Activated CD4-positive, alpha-beta T cell treated with anti-CD3 and anti-CD28 coated beads, Interleukin-2, Interleukin-6, amounts not matched to agents 100 ng/mL and 50 ng/mL, durations not matched to agents 16 hours and 8 hours (primary cell): ENCODE measurements around the gene EXTL1.
"Not testable (repeated sequence)": the region's sequence is repeated elsewhere in the genome, so short reads cannot be mapped to it uniquely, and the experiment has no call there.

Experiments used
- DNase-seq: peaks from one replicate; pipeline ENCODE4 v3.0.0-alpha.2; 2020

EXTL1 gene, protein sequence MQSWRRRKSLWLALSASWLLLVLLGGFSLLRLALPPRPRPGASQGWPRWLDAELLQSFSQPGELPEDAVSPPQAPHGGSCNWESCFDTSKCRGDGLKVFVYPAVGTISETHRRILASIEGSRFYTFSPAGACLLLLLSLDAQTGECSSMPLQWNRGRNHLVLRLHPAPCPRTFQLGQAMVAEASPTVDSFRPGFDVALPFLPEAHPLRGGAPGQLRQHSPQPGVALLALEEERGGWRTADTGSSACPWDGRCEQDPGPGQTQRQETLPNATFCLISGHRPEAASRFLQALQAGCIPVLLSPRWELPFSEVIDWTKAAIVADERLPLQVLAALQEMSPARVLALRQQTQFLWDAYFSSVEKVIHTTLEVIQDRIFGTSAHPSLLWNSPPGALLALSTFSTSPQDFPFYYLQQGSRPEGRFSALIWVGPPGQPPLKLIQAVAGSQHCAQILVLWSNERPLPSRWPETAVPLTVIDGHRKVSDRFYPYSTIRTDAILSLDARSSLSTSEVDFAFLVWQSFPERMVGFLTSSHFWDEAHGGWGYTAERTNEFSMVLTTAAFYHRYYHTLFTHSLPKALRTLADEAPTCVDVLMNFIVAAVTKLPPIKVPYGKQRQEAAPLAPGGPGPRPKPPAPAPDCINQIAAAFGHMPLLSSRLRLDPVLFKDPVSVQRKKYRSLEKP

DNA sequence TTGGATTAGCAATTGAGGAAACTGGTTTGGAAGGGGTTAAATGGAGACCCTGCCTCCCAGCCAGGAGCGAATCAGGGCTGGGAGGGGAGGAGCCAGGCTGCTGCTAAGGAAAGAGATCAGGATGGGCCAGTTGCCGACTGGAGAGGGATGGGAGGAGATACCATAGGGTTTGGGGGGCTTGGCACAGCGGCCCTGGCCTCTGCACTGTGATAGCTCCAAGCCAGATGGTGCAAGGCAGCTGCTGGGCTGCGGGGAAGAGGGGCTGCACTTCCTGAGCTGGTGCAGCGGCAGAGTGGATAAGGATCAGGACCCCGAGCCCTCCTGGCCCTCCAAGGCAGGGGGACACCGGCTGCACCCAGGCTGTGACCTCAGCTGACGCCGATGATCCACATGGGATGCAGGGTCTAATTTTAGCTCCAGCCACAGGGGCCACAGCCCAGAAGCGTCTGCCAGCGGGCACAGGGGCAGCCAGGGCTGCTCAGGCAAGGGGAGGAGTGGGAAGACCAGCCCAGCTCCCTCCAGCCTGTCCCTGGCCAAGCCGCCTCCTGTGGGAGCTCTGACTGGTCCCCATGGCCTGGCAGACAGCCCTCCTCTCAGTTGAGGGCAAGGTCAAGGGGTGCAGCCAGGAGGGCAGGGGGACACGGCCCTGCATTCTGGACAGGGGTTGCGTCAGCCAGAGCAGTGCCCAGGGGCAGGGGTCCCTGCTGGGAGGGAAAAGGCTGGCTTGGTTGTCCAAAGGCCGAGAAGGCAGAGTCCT, at the start of gene EXTL1:
TSS of gene EXTL1 (plus strand) at position 129 of the 757 bp plus-strand sequence. CDS start 872 bp downstream, outside the sequence.
- DNase-seq = no peak

GRCh38 chr1:25971811-25972180, 49.8 kb upstream of the EXTL1 start:
- no peak for DNase-seq

DNA sequence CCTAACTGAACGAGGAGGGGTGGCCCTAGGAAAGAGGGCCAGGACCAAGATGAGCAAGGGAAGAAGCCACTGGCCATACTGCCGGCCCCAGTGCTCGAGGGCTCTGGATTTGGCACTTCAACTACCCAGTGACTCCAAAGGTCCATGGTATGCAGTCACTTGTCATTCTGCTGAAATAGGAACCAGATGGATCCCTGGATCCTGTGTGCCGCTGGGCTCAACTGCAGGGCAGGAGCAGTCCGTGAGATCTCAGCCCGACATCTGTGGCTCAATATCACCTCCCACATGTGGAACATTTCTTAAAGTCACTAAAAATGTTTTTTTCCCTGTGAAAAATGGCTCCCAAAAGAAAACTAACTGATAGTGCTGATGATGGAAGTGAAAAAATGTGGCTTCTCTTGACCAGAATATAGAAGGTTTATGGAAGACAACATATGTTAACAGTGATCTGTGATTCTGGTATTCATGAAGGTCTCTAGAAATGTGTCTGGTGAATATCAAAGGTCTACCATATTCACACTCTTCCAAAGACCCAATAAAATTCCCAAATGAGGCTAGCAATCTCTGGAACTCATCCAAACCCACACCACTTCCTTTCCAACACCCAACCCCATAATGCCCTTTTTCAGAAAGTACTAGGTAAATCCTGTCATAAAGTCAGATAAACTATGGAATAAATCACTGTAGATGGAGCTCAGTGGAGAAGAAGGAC, 47.8 kb upstream of the EXTL1 start:
- DNase-seq = no peak

- DNase-seq = no peak
These were observed 43.8 kb upstream of the EXTL1 start for GRCh38 chr1:25977801-25978200.

DNA sequence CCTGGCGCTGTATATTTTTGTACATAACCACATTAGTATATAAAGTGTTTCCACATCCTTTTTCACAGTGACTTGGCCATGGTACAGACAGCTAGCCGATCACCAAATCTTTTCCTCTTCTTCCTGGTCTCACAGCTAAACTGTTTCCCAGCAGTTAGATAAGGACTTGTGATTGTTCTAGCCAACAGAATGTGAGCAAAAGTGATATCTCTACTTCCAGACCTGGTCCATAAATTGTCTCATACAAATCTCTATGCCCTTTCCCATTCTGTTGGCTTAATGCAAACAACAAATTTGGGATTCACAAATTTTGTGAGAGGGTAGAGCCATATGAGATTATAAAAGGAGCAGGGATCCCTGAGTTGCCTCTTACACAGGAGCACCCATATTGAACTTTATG, 43.2 kb upstream of the EXTL1 start:
- DNase-seq = no peak

DNA sequence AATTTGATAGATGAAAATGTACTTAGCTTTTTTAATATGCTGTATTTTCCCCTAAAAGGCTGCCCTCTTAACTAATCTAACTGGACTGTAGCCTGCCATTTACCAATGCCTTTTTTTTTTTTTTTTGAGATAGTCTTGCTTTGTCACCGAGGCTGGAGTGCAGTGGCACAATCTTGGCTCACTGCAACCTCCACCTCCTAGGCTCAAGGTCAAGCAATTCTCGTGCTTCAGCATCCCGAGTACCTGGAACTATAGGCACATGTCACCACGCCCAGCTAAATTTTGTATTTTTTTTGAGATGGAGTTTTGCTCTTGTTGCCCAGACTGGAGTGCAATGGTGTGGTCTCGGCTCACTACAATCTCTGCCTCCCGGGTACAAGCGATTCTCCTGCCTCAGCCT, 42.4 kb upstream of the EXTL1 start:
- DNase-seq = no peak

- DNase-seq = no peak
These were observed 36.4 kb upstream of the EXTL1 start for GRCh38 chr1:25985171-25985570.

GRCh38 chr1:25985670-25986069, 35.9 kb upstream of the EXTL1 start:
- no peak for DNase-seq

DNA sequence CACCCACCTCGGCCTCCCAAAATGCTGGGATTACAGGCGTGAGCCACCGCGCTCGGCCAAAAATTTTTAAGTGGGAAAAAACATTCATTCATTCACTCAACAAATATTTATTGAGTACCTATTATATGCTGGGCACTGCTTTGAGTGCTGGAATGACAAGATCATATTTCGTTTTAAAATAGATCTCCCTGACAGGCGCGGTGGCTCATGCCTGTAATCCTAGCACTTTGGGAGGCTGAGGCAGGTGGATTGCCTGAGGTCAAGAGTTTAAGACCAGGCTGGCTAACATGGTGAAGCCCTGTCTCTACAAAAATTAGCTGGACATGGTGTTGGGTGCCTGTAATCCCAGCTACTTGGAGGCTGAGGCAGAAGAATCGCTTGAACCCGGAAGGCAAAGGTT, 34.8 kb upstream of the EXTL1 start:
- not testable (repeated sequence) for DNase-seq

- DNase-seq = no peak
These were observed 33.6 kb upstream of the EXTL1 start for GRCh38 chr1:25987951-25988350.

- no peak for DNase-seq
These were observed 31.9 kb upstream of the EXTL1 start for GRCh38 chr1:25989440-25990234.

GRCh38 chr1:25990251-25990650, 31.3 kb upstream of the EXTL1 start:
- no peak for DNase-seq

DNA sequence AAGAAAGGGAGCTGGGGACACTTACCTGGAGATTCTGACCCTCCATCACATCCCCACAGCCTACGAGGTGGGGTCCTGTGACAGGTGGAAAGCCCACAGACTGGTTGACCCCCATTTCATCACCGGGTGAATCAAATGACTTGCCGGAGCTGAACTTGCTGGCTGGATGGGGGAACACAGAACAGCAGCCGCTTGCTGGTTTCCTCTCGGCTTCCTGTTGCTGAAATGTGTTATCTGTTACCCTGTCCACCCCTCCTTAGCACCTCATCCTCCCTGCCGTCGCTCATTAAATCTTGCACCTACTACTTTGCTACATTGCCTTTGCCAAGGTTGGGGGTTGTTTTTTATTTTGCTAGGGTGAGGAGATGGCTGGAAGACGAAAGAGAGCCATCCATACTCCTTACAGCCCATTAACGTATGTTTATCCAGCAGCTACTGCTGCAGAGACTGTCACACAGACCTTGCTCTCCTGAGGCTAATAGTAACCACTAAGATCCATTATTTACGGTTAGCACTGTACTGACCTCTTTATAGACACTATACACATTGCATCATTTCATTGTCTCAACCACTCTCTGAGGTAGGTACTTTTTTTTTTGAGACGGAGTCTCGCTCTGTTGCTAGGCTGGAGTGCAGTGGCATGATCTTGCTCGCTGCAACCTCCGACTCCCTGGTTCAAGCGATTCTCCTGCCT, 30.7 kb upstream of the EXTL1 start:
- peak; percentile 66 for DNase-seq

DNA sequence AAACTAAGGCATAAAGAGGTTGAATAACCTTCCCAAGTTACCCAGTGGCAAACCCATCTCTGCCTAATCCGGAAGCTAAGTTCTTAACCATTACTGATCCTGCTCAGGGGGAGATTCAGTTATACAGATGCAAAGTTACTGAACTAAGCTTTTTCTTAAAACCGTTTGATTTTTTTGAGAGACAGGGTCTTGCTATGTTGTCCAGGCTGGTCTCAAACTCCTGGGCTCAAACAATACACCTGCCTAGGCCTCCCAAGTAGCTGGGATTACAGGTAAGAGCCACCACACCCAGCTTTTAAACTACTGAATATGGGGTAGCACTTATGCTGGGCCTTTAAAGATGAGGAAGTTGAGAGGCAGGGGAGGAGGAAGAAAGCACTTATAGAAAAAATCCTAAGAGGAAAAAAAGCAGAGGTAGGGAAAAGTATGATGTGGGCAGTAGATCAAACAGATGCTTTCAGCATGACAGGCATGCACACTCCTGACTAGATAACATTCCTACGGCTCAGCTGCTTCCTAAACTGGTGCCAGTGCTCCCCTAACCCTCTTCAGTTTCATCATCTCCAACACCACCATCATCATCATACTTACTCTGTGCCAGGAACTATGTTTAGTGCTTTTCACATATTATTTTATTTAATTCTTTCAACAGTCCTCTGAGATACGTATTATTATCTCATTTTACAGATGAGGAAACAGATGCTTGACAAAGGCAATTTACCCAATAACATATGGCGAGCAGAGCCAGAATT, 29.5 kb upstream of the EXTL1 start:
- no peak for DNase-seq

DNA sequence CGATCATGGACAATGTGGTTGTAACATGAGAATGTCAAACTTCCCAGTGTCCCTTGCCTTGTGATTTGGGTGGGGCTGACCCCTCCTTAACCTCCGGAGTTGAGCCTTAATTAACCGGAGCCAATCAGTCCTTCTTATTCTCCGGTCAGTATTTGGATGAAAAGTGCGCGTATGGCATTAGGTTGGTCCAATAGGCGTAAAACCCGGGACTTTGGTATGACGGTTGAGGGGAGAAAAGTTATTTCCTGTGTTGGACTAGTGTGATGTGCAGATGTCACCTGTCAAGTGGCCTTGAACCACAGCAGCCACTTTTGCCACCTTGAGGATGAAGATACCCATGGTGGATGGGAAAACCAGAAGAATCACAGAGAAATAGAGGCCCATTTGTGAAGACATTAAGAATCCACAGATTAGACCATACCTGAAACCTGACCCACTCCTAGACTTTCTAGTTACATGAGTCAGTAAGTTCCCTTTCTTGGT, 28.8 kb upstream of the EXTL1 start:
- DNase-seq = no peak

- DNase-seq = no peak
These were observed 28.2 kb upstream of the EXTL1 start for GRCh38 chr1:25993197-25993951.

DNA sequence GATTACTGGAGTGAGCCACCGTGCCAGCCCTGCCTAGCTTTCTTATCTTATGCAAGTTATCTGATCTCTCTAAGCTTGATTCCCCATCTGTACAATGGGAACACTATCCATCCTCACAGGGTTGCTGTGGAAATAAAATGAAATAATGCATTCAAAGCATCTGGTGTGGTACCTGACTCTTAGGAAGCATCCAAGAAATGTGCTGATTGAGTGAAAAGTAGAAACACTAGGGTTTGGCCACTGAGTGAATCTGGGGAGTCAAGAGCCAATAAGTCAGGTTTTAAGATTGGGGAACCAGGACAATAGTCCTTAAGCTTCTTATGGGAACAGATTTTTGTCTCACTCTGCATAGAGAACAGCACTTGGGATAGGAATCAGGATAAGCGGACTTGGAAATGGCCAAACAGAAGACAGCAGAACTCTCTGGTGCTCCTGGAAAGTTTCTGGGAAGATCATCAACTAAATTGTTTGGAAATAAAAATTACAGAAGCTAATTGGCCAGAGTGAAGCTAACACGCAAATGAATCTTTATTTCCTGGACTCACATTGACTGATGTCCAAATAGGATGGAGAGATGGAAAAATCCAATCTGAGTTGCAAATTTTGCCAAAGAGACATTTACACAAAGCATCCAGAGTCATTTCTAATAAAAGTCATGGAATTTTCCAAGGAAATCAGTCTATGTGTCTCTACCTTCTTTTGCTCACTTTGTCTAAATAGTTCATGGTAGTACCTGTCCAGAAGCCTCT, 27.0 kb upstream of the EXTL1 start:
- DNase-seq = no peak

DNA sequence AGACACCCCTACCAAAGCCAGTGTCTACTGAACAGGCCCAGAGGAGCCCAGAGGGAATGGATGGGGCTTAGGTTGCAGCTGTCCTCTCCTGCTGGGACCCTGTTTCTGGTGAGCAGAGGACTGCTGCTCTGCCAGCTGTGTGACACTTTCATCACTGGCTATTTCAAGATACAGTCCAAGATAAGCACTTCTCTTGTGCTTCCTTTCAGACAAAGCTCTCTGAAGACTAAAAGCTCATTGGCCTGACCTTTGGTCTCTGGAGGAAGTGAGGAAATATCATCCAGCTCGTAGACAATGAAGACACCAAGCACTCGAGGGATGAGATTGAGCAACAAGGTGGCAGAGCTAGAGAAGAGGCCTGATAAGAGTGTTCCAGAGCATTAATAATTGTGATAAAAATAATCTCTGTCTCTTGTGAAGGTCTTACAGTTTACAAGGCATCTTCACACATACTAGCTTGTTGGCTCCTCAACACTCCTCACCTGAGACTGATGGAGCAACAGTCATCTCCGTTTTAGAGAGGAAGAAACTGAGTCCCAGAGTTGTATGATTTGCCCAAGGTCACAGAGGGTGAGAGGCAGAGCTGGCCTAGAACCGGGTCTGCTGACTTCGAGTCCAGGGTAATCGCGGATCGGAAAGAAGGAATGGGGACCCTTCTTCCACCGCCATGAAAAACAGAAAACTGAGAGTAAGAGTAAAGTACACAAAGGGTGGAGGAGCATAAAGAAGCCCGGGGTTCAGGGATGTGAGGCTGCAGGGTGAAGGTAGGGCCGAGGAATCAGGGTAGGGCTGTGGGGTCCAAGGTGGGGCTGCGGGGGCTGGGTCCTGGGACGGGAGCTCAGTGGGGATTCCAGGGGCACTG, 24.4 kb upstream of the EXTL1 start:
- peak; percentile 50 for DNase-seq
